HG02571 (cell line): Measurements from ENCODE around the gene CUL7.

Experiments used
- ATAC-seq: cut with Tn5 transposase; IDR thresholded peaks from one replicate; pipeline ENCODE4 v1.9.1; 2021; ENCODE audit warnings: mild to moderate bottlenecking, moderate library complexity; ENCODE audit not compliant: unreplicated experiment

Gene CUL7

GRCh38 chr6:43077981-43078511 lies 24.4 kb upstream of the CUL7 start:
- ATAC-seq = no peak

DNA sequence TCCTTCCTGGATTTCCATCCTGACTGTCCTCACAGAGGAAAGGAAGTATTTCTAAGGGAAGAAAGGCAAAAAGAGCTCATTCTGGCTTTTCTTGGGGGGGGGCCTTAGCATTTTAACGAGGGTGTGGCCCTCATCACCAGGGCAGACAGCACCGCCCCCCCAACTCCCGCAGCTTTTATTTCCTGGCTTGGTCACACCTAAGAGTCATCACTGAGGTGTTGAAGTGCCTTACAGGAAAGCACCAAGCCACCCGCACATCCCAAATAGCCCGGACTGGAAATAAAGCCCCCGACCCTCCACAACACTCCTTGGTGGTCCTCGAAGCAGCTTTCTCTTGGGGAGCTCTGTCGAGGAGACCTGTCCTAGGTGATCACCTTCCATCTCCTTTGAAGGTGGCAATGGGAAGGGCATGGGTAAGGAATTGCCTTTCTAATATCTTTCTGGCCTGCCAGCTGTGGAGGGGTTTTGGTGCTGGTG lies 23.7 kb upstream of the CUL7 start:
- ATAC-seq = no peak

DNA sequence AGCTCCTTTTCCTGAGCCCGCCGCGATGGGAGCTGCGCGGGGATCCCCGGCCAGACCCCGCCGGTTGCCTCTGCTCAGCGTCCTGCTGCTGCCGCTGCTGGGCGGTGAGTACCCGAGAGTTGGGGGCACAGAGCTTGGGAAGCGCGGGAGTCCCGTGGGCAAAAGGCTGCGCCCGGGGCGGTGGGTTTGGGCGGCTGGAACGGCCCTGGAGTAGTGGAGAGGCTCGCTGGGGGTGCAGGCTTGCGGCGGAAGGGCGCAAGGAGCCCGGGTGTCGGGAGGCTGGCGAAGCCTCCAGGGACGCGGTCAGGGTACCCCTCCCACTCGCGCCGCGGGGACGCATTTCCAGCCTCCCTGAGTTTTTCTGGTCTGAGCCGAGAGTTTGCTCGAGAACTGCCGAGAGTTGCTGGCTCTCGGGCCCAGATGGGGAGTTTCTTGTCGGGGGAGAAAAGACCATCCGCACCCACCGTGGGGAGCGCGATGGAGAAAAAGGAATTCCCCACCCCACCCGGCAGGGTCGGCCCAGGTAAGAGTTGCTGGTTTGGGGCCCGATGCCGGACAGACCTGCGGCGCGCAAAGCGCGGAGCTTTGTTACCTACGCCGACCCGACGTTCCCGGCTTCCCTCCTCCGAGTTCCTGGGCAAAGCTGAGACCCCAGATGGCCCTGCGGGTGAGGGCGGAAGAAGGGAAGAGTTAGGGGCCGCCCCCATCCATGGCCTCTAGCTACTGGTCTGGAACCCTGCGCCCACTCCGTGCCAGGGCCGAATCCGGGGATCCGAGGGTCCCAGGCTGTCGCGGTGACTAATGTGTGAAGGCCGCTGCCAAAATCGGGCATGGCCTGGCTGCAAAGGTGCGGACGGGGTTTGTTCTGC lies 23.0 kb upstream of the CUL7 start:
- ATAC-seq = no peak

GRCh38 chr6:43075670-43076463 lies 22.2 kb upstream of the CUL7 start, which contains the start of gene PTK7:
TSS of gene PTK7 (plus strand) at chr6:43076314. CDS start at chr6:43076489, 175 bp downstream.
- no peak for ATAC-seq

- ATAC-seq = no peak
These were observed 21.4 kb upstream of the CUL7 start for GRCh38 chr6:43074847-43075669.

- ATAC-seq = no peak
These were observed 16.5 kb upstream of the CUL7 start for GRCh38 chr6:43070028-43070632.

DNA sequence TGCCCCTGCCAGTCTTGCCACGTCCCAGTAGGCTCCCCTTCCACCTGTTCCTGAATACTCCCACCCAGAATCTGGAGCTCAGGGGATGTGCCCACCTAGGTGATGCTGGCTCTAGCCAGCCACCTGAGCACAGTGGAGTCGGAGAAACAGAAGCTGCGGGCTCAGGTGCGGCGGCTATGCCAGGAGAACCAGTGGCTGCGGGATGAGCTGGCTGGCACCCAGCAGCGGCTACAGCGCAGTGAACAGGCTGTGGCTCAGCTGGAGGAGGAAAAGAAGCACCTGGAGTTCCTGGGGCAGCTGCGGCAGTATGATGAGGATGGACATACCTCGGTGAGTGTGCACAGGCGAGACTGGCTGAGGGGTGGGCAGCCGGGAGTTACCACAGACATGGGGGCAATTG lies 9.2 kb upstream of the CUL7 start:
- ATAC-seq = no peak

GRCh38 chr6:43061861-43062260 lies 8.2 kb upstream of the CUL7 start:
- no peak for ATAC-seq

- no peak for ATAC-seq
These were observed 7.3 kb upstream of the CUL7 start for GRCh38 chr6:43060755-43061633.

GRCh38 chr6:43060034-43060754 lies 6.5 kb upstream of the CUL7 start:
- no peak for ATAC-seq

DNA sequence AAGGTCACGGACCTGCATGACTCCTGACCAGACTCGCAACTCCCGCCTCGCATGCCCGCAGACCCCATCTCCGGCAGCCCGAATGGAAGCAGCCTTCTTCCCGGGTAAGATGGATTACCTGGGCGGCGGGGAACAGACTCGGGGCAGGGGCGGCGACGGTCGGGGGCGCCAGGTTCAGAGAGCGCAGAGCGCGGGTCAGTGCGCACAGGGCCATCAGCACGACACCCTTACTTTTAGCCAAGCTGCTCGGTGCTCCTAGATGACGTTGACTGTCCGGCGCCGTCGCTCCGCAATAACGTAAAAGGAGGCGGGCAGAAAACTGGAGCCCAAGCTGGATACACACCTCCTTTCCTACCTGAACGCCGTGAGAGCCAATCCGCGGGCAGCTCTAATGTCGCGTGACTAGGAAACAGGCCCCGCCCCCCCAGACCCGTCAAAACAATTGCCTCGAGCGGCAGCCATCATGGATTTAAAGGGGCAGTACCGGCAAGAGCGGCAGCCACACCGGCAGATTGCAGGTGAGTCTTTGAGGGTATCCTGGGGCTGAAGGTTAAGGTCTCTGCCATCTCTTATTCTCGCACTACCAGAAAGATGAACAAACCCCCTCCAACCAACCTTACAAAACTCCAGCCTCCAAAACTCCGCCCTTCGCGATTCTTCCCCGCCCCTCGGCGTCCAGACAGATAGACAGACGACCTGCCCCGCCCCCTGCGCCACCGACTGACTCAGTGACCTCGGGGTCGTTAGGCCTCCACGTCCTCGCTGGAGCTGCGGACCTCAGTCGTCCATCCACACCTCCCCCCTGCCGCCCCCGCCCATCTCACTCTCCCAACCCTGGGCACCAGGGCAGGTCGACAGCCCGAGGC lies 5.8 kb upstream of the CUL7 start, which contains the start of the genes KLC4 and MRPL2:
Gene KLC4 (plus strand): TSS at position 464 of the 866 bp plus-strand sequence. CDS start 1,705 bp downstream, outside the sequence.
Gene MRPL2 (minus strand): TSS at position 267 of the 866 bp plus-strand sequence. CDS start 53 bp downstream, at position 214.
- peak; percentile 82 for ATAC-seq

- ATAC-seq = no peak
These were observed 4.9 kb upstream of the CUL7 start for GRCh38 chr6:43058531-43058930.

- ATAC-seq = no peak
These were observed 2.3 kb upstream of the CUL7 start for GRCh38 chr6:43055966-43056365.

GRCh38 chr6:43054206-43054943 lies 724 bp upstream of the CUL7 start:
- no peak for ATAC-seq

DNA sequence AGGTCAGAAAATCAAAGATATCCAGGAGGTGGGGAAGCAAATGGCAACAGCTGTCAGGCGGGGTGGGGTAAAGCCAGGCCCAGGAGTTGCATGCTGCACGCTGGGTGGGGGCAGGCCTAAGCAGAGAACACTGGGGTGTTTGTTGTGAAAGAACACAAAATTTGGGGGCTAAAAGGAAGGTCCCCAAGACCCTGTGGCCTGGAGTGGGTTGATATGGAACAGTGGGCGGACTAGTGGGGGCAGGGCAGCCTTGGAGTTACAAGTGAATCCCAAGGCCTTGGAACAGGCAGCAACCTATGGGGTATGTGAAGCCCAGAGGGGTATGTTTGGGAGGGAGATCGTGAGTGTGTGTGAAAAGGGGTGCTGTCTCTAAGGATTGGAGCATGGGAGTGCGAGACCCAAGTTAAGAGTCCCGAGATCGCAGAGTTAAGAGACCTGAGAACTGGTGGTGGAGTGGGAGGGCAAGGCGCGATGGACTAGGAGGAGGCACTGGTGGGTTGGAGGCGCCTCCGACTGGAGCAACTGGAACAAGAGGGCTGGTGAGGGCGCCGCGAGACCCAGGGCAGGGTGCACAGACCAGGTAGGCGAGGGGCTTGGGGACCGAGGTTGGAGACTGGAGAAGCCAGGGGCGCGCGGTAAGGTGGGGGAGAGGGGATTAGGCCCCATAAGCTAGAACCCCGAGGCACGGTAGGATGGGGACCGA lies 658 bp downstream of the CUL7 start:
- ATAC-seq = peak; percentile 13

GRCh38 chr6:43052225-43052841 lies 1.3 kb downstream of the CUL7 start:
- no peak for ATAC-seq
